ENCODE measurements around the gene NCOA3. TPM values are rescaled to one million over a fixed set of nuclear protein-coding genes. Genes with fewer than 3 reads are reported as not detected.

Gene NCOA3
- total and polyA plus RNA-seq, 2 of the 8 experiments (the other 6 are each of a cell fraction or from before 2014, with no cell fraction given), result 7.9 to 24.7 TPM

- TF ChIP-seq SUZ12 (IDR thresholded peaks at IDR 0.05; ENCODE audit: low read length) (no peak), CBX5 (IDR thresholded peaks at IDR 0.05; ENCODE audit: low read depth, low read length) (no peak), CBX8 (IDR thresholded peaks at IDR 0.05; ENCODE audit: borderline replicate concordance, low read depth, low read length) (no peak)
Observed at GRCh38 chr20:47638851-47639250, 137.2 kb downstream of the NCOA3 start (continued).
